ENCODE results near the gene NT5DC3. TPM values are rescaled to one million over a fixed set of nuclear protein-coding genes. Genes with fewer than 3 reads are reported as not detected.

NT5DC3 gene
- total RNA-seq, 6 donors from 2014 or later = 3.8 to 29.3 (median 7.3) TPM

DNA sequence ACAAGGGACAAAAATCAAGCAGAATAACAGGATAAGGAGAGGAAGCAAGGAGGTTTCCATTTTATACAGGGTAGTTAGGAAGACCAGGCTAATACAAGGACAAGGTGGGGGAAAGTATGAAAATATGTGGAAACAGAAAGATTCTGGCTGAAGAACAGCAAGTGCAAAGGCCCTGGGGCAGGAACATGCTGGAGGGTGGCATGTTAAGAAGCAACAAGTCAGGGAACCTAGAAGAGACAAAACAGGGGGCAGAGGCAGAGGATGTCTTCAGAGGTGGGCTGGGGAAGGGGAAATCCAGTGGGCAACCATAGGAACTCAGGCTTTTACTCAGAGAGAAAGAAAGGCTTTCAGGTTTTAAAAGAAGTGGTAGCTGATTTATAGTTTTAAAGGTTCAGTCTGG, 54.8 kb downstream of the NT5DC3 start:
- peaks cover 0 to 8% (median 2%) of the 10 kb centered on the region in 4 donors for H3K36me3 ChIP-seq
- no peak for DNase-seq
- H3K27me3 ChIP-seq = no peaks in the 10 kb centered on the region
- no peak overlapping the region for H3K27ac ChIP-seq
- no peaks in the 10 kb centered on the region for H3K4me1 ChIP-seq
- H3K4me3 ChIP-seq = no peak overlapping the region
- no peaks in the 10 kb centered on the region for H3K9me3 ChIP-seq
- no peak for ATAC-seq (ENCODE audit: low FRiP score in 2 of 2)
- TF ChIP-seq EP300 (IDR thresholded peaks at IDR 0.05) = no peak
- TF ChIP-seq POLR2AphosphoS5 (IDR thresholded peaks at IDR 0.05) = no peak
- TF ChIP-seq CTCF (IDR thresholded peaks at IDR 0.05) = no peak
- TF ChIP-seq POLR2A (IDR thresholded peaks at IDR 0.05) = no peak

DNA sequence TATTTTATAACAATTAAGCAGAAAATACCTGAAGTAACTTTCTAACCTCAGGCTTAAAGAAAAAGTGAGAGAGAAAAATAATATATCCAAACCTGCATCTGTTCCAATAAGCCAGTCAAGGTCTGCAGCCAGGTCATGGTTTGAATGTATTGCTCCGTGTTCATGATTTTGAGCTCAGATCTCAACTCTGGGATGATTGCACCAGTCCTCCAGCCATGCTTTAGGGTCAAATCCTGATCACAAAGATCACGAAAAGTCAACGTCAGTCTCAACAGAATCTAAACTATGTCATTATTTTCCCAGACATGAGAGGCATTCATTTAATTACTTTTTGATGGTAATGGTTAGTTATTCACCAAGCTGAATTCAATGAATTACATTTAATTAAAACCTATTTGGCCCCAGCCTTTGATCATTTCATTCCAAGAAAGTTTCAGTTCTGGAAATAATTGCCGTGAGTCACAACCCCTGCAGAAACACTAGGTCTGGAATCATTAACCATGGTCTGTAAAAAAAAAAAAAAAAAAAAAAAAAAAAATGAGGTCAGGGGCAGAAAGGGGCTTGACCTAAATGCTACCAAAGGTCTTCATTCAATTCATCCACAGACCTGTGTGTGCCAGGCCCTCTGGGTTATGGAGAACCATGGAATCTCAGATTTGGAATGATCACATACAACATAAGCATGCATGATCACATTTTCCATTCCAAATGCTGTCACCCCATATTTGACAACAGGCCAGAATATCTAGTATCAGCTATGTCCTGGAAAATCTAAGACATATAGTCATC, 55.6 kb downstream of the NT5DC3 start:
- WGBS, 2 donors = 81 to 98% methylated on average over 4 of the region's 4 CpGs
- H3K4me1 ChIP-seq = no peaks in the 10 kb centered on the region
- H3K36me3 ChIP-seq = peaks cover 0 to 8% (median 2%) of the 10 kb centered on the region in 4 donors
- H3K27me3 ChIP-seq = no peaks in the 10 kb centered on the region
- TF ChIP-seq CTCF (IDR thresholded peaks at IDR 0.05) (no peak), POLR2A (IDR thresholded peaks at IDR 0.05) (no peak), POLR2AphosphoS5 (IDR thresholded peaks at IDR 0.05) (no peak), EP300 (IDR thresholded peaks at IDR 0.05) (no peak)
- H3K4me3 ChIP-seq = no peak overlapping the region
- ATAC-seq (ENCODE audit: low FRiP score in 2 of 2) (no peak), DNase-seq (no peak)
- no peaks in the 10 kb centered on the region for H3K9me3 ChIP-seq
- no peak overlapping the region for H3K27ac ChIP-seq

GRCh38 chr12:103783744-103784664, 57.0 kb downstream of the NT5DC3 start:
- WGBS, 2 donors = 88 to 90% methylated on average over 4 to 5 of the region's 5 CpGs
- H3K4me3 ChIP-seq = no peak overlapping the region
- no peaks in the 10 kb centered on the region for H3K9me3 ChIP-seq
- H3K27ac ChIP-seq = no peak overlapping the region
- no peak for ATAC-seq (ENCODE audit: low FRiP score in 2 of 2)
- no peak for DNase-seq
- H3K27me3 ChIP-seq = no peaks in the 10 kb centered on the region
- TF ChIP-seq POLR2AphosphoS5 (IDR thresholded peaks at IDR 0.05) (no peak), CTCF (IDR thresholded peaks at IDR 0.05) (no peak), POLR2A (IDR thresholded peaks at IDR 0.05) (no peak), EP300 (IDR thresholded peaks at IDR 0.05) (no peak)
- peaks cover 0 to 8% (median 2%) of the 10 kb centered on the region in 4 donors for H3K36me3 ChIP-seq
- H3K4me1 ChIP-seq = no peaks in the 10 kb centered on the region

- H3K4me1 ChIP-seq = no peaks in the 10 kb centered on the region
- no peak for DNase-seq
- 96 to 100% methylated on average over 3 of the region's 3 CpGs for WGBS, 2 donors
- no peaks in the 10 kb centered on the region for H3K27me3 ChIP-seq
- TF ChIP-seq EP300 (IDR thresholded peaks at IDR 0.05) (no peak), POLR2A (IDR thresholded peaks at IDR 0.05) (no peak), CTCF (IDR thresholded peaks at IDR 0.05) (no peak), POLR2AphosphoS5 (IDR thresholded peaks at IDR 0.05) (no peak)
- ATAC-seq (ENCODE audit: low FRiP score in 2 of 2) = no peak
- no peaks in the 10 kb centered on the region for H3K9me3 ChIP-seq
- peaks cover 0 to 9% (median 6%) of the 10 kb centered on the region in 4 donors for H3K36me3 ChIP-seq
- H3K4me3 ChIP-seq = no peak overlapping the region
- H3K27ac ChIP-seq = no peak overlapping the region
Observed at GRCh38 chr12:103782399-103782798, 58.6 kb downstream of the NT5DC3 start.
